B cell (primary cell): ENCODE results near the gene UBE2J1. TPM values are rescaled to one million over a fixed set of nuclear protein-coding genes. Genes with fewer than 3 reads are reported as not detected.
"Not testable (repeated sequence)": the region's sequence is repeated elsewhere in the genome, so short reads cannot be mapped to it uniquely, and the experiment has no call there.

Experiments used
- ATAC-seq: fragments of 200-7000 bp; cut with Tn5 transposase; one replicate; pipeline ENCODE4 v1.10.0; 2021; ENCODE audit warnings: low read depth, mild to moderate bottlenecking, moderate number of reproducible peaks, moderate library complexity
- CTCF ChIA-PET: fragments of 350-600 bp; sonication (Branson Sonifier 250); formaldehyde crosslinking; loops from one replicate; lab custom pipeline; 2021; ENCODE audit warnings: antibody characterized with exemption, inconsistent platforms; lab: Charles Lee
- POLR2A ChIA-PET: fragments of 350-600 bp; sonication (Branson Sonifier 250); formaldehyde crosslinking; loops from one replicate; lab custom pipeline; 2021; ENCODE audit warnings: antibody characterized with exemption; lab: Charles Lee
- DNase-seq: peaks from one replicate; pipeline ENCODE4 v3.0.0; 2013
- H2AFZ ChIP-seq: 2 replicates; pipeline ENCODE4 v1.6.1; 2012; ENCODE audit warnings: mild to moderate bottlenecking, low read depth, low read length; ENCODE audit not compliant: insufficient read depth, poor library complexity, severe bottlenecking
- H3K27ac ChIP-seq, 2 donors: 1 replicate in 1 of 2; 2 replicates in 1 of 2; pipeline ENCODE4 v1.5.1; 2012 to 2013; ENCODE audit warnings: low read length in 2 of 2, mild to moderate bottlenecking in 2 of 2, moderate library complexity in 1 of 2
- H3K27me3 ChIP-seq, 4 experiments: fragments of 200-600 bp in 1 of 4; sonication (generic) in 1 of 4; replicated peaks in 1 of 4; 1 replicate in 2 of 4; 2 replicates in 2 of 4; pipeline versions ENCODE4 v1.6.1 to v1.7.0; 2013 to 2016; ENCODE audit warnings: low read length in 3 of 4, mild to moderate bottlenecking in 2 of 4, mixed read lengths in 1 of 4, moderate library complexity in 1 of 4; ENCODE audit not compliant: insufficient read depth in 4 of 4, control insufficient read depth in 3 of 4; ENCODE audit errors: control extremely low read depth in 1 of 4
- H3K36me3 ChIP-seq, 2 experiments: replicated peaks in 1 of 2; 1 replicate in 1 of 2; 2 replicates in 1 of 2; pipeline versions ENCODE4 v1.6.1 to v1.7.1; 2013; ENCODE audit warnings: low read length in 1 of 2; ENCODE audit not compliant: insufficient read depth in 2 of 2, control insufficient read depth in 1 of 2; ENCODE audit errors: control extremely low read depth in 1 of 2, extremely low read depth in 1 of 2
- H3K4me1 ChIP-seq, 2 donors: fragments of 200-600 bp in 1 of 2; sonication (generic) in 1 of 2; 1 replicate in 1 of 2; 2 replicates in 1 of 2; pipeline versions ENCODE4 v1.5.1 to v1.6.1; 2013 to 2017; ENCODE audit warnings: low read length in 2 of 2; ENCODE audit not compliant: control insufficient read depth in 2 of 2, insufficient read depth in 2 of 2
- H3K4me2 ChIP-seq: replicated peaks from 2 replicates; pipeline ENCODE3; 2012; ENCODE audit warnings: mild to moderate bottlenecking, low read depth, low read length; ENCODE audit not compliant: poor library complexity, severe bottlenecking
- H3K4me3 ChIP-seq, 5 experiments: fragments of 200-600 bp in 1 of 5; sonication (generic) in 1 of 5; 1 replicate in 3 of 5; 2 replicates in 2 of 5; pipeline versions ENCODE4 v1.5.1 to v1.7.0; 2011 to 2016; ENCODE audit warnings: low read length in 4 of 5, mild to moderate bottlenecking in 4 of 5, low read depth in 2 of 5, control low read depth in 1 of 5, moderate library complexity in 1 of 5; ENCODE audit not compliant: insufficient read depth in 1 of 5; ENCODE audit errors: control extremely low read depth in 1 of 5, extremely low read depth in 1 of 5
- H3K79me2 ChIP-seq: fragments of 200-600 bp; sonication (generic); one replicate; pipeline ENCODE4 v1.6.0; 2016; ENCODE audit warnings: low read length; ENCODE audit not compliant: control insufficient read depth, insufficient read depth
- H3K9ac ChIP-seq: fragments of 200-600 bp; sonication (generic); 2 replicates; pipeline ENCODE4 v1.6.1; 2017; ENCODE audit warnings: mild to moderate bottlenecking, low read length, moderate library complexity
- H3K9me3 ChIP-seq, 3 donors: one replicate each; pipeline versions ENCODE4 v1.6.1 to v1.7.1; 2013; ENCODE audit warnings: low read length in 2 of 3; ENCODE audit not compliant: control insufficient read depth in 2 of 3, insufficient read depth in 1 of 3; ENCODE audit errors: control extremely low read depth in 1 of 3
- H4K20me1 ChIP-seq: 2 replicates; pipeline ENCODE4 v1.6.0; 2012; ENCODE audit warnings: mild to moderate bottlenecking, low read length; ENCODE audit not compliant: insufficient read depth, control insufficient read depth, poor library complexity, severe bottlenecking
- H3K27ac Mint-ChIP-seq: one replicate; pipeline ENCODE4 v1.8.0; 2021; ENCODE audit warnings: mixed read lengths
- H3K27me3 Mint-ChIP-seq: one replicate; pipeline ENCODE4 v1.8.0; 2021; ENCODE audit warnings: mixed read lengths
- H3K4me1 Mint-ChIP-seq: one replicate; pipeline ENCODE4 v1.8.0; 2021; ENCODE audit warnings: mixed read lengths
- H3K4me3 Mint-ChIP-seq: one replicate; pipeline ENCODE4 v1.8.0; 2021; ENCODE audit warnings: mixed read lengths
- H3K9me3 Mint-ChIP-seq: one replicate; pipeline ENCODE4 v1.8.0; 2022; ENCODE audit warnings: mixed read lengths; ENCODE audit not compliant: insufficient read depth
- EZH2 ChIP-seq: IDR thresholded peaks from 2 replicates; pipeline ENCODE4 v1.6.1; 2012; ENCODE audit warnings: borderline replicate concordance, low read depth, mild to moderate bottlenecking, moderate library complexity, low read length; ENCODE audit not compliant: insufficient read depth, poor library complexity, severe bottlenecking
- WGBS: methylation state at CpG from one replicate; pipeline ENCODE4 v1.1.5; 2013; ENCODE audit warnings: missing lambda C conversion rate; ENCODE audit not compliant: insufficient coverage; 5-methylcytosine and 5-hydroxymethylcytosine counted together
- intact Hi-C: fragments of 100-400 bp; cut with micrococcal nuclease; formaldehyde crosslinking; loops from one replicate; pipeline ENCODE4 v1.10.0; 2022
- polyA plus RNA-seq: library from polyadenylated mRNA; depleted of rRNA; stranded (reverse); fragments of >200 nt; gene quantifications from 2 replicates; pipeline ENCODE4 v1.2.3, GENCODE V29; 2012
- total RNA-seq, 2 donors: library from RNA; stranded (reverse); fragments of 120-200 nt in 1 of 2; gene quantifications; 1 replicate in 1 of 2; 2 replicates in 1 of 2; pipeline versions ENCODE4 v1.2.3 to v1.2.4, GENCODE V29; 2013 to 2022
- TF ChIP-seq, protein P1 (sequence below): fragments of 200-600 bp; IDR thresholded peaks from one replicate; pipeline ENCODE4 v1.8.0; 2022; ENCODE audit warnings: antibody characterized with exemption, mild to moderate bottlenecking

UBE2J1 gene
- total and polyA plus RNA-seq, 2 donors (not counting 1 experiment from before 2014, with no cell fraction given): 31.1 to 55.6 TPM

GRCh38 chr6:89398762-89399525, 46.4 kb upstream of the UBE2J1 start:
- peaks cover 4% of the 10 kb centered on the region for H3K27me3 Mint-ChIP-seq
- ATAC-seq: no peak
- no peaks in the 10 kb centered on the region for H3K9me3 Mint-ChIP-seq
- no peaks in the 10 kb centered on the region for H3K79me2 ChIP-seq
- CTCF ChIA-PET: interaction anchor here (1.3 kb wide), 1 partner anchor 27 kb away, joined by 3 read pairs; no protein-coding TSS in a partner anchor
- TF ChIP-seq EZH2: no peak
- TF ChIP-seq, protein P1, sequence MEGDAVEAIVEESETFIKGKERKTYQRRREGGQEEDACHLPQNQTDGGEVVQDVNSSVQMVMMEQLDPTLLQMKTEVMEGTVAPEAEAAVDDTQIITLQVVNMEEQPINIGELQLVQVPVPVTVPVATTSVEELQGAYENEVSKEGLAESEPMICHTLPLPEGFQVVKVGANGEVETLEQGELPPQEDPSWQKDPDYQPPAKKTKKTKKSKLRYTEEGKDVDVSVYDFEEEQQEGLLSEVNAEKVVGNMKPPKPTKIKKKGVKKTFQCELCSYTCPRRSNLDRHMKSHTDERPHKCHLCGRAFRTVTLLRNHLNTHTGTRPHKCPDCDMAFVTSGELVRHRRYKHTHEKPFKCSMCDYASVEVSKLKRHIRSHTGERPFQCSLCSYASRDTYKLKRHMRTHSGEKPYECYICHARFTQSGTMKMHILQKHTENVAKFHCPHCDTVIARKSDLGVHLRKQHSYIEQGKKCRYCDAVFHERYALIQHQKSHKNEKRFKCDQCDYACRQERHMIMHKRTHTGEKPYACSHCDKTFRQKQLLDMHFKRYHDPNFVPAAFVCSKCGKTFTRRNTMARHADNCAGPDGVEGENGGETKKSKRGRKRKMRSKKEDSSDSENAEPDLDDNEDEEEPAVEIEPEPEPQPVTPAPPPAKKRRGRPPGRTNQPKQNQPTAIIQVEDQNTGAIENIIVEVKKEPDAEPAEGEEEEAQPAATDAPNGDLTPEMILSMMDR: no peak
- H3K4me1 Mint-ChIP-seq: no peaks in the 10 kb centered on the region
- H3K9me3 ChIP-seq: no peaks in the 10 kb centered on the region
- H3K4me3 ChIP-seq: no peak overlapping the region
- no peak overlapping the region for H3K27ac Mint-ChIP-seq
- no peak overlapping the region for H3K27ac ChIP-seq
- H3K4me2 ChIP-seq: no peak overlapping the region
- no peaks in the 10 kb centered on the region for H3K4me1 ChIP-seq
- no peak for DNase-seq
- H3K36me3 ChIP-seq: no peaks in the 10 kb centered on the region
- POLR2A ChIA-PET: no interaction called here
- no peaks in the 10 kb centered on the region for H3K27me3 ChIP-seq
- no peak overlapping the region for H3K9ac ChIP-seq
- WGBS: 100% methylated on average over 2 of the region's 7 CpGs
- no peak overlapping the region for H3K4me3 Mint-ChIP-seq
- no peaks in the 10 kb centered on the region for H4K20me1 ChIP-seq
- intact Hi-C loops: no loop called here
- no peak overlapping the region for H2AFZ ChIP-seq

DNA sequence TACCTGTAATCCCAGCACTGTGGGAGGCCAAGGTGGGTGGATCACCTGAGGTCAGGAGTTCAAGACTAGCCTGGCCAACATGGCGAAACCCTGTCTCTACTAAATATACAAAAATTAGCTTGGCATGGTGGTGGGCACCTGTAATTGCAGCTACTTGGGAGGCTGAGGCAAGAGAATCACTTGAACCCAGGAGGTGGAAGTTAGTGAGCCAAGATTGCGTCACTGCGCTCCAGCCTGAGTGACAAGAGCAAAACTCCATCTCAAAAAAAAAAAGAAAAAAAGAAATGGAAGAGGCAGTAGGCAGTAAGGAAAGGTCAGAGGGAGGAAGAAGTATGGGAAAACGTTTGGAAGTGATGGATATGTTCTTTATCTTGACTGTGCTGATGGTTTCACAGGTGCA, 45.4 kb upstream of the UBE2J1 start:
- H3K27me3 Mint-ChIP-seq, H3K9me3 ChIP-seq, H4K20me1 ChIP-seq, H3K9me3 Mint-ChIP-seq, POLR2A ChIA-PET, CTCF ChIA-PET, H3K9ac ChIP-seq, H3K4me3 ChIP-seq, H3K4me2 ChIP-seq, intact Hi-C loops, H3K27ac ChIP-seq, H3K79me2 ChIP-seq, H2AFZ ChIP-seq, H3K36me3 ChIP-seq, H3K4me1 Mint-ChIP-seq, H3K27me3 ChIP-seq, H3K4me3 Mint-ChIP-seq, H3K4me1 ChIP-seq, H3K27ac Mint-ChIP-seq, ATAC-seq, DNase-seq: not testable (repeated sequence)
- WGBS: 67% methylated on average over 1 of the region's 4 CpGs
